Stimulated activated CD8-positive, alpha-beta memory T cell treated with anti-CD3 and anti-CD28 coated beads, Interleukin-2, amount 100 ng/mL, for 1 hour (primary cell): Measurements from ENCODE around the gene TECPR1.

ENCODE experiments used
- DNase-seq, 2 donors: peaks; one replicate each; pipeline ENCODE4 v3.0.0-alpha.2; 2020; ENCODE audit warnings: low read depth in 2 of 2

Gene TECPR1, protein sequence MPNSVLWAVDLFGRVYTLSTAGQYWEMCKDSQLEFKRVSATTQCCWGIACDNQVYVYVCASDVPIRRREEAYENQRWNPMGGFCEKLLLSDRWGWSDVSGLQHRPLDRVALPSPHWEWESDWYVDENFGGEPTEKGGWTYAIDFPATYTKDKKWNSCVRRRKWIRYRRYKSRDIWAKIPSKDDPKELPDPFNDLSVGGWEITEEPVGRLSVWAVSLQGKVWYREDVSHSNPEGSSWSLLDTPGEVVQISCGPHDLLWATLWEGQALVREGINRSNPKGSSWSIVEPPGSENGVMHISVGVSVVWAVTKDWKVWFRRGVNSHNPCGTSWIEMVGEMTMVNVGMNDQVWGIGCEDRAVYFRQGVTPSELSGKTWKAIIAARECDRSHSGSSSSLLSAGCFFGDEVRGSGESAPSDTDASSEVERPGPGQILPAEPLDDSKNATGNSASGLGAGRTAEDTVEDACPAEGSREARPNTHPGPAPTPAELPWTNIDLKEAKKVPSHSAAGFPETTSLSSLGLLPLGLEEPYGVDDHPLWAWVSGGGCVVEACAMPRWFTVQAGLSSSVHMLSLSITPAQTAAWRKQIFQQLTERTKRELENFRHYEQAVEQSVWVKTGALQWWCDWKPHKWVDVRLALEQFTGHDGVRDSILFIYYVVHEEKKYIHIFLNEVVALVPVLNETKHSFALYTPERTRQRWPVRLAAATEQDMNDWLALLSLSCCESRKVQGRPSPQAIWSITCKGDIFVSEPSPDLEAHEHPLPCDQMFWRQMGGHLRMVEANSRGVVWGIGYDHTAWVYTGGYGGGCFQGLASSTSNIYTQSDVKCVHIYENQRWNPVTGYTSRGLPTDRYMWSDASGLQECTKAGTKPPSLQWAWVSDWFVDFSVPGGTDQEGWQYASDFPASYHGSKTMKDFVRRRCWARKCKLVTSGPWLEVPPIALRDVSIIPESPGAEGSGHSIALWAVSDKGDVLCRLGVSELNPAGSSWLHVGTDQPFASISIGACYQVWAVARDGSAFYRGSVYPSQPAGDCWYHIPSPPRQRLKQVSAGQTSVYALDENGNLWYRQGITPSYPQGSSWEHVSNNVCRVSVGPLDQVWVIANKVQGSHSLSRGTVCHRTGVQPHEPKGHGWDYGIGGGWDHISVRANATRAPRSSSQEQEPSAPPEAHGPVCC

DNA sequence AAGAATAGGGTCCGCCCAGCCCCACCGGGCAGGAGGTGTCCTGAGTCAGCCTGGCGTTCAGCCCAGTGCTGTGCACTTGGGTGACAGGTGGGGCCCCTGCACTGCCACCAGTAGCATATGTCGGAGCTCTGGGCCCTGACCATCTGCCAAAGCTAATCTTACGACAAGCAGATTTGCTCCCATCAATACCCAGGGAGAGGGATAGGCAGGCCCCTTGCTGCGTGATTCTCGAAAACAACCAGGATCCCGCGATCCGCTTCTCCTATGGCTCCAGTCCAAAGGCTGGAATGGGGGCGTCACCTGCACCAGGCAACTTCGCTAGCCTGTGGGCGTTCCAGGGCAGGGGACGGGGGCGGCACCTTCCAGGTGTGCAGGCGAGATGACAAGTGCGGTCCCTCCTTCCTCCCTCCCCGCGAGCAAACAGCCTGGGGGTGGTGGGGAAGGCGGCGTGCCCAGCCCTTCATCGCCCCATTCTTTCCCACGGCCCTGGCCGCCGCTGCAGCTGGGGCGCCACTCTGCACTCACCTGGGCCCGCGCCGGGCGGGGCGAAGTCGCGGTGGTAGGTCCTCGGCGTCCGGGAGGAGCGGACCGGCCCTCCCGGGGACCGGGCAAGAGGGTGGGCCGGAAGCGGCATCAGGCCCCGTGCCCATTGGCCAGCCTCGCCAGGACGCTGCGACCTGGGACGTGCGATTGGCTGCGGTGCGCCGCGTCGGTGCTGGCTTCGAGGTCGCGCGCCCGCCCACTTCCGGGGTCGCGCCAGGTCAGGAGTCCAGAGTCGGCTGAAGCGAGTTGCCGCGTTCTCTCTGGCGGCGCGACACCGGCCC lies at the start of gene TECPR1:
TECPR1 (minus strand) TSS at position 632 of the 824 bp plus-strand sequence. CDS start 6,086 bp downstream, outside the sequence.
- DNase-seq, result peak; percentile 74 to 75

- DNase-seq, result no peak
These were observed 48.8 kb upstream of the TECPR1 start for GRCh38 chr7:98300595-98301372.

DNA sequence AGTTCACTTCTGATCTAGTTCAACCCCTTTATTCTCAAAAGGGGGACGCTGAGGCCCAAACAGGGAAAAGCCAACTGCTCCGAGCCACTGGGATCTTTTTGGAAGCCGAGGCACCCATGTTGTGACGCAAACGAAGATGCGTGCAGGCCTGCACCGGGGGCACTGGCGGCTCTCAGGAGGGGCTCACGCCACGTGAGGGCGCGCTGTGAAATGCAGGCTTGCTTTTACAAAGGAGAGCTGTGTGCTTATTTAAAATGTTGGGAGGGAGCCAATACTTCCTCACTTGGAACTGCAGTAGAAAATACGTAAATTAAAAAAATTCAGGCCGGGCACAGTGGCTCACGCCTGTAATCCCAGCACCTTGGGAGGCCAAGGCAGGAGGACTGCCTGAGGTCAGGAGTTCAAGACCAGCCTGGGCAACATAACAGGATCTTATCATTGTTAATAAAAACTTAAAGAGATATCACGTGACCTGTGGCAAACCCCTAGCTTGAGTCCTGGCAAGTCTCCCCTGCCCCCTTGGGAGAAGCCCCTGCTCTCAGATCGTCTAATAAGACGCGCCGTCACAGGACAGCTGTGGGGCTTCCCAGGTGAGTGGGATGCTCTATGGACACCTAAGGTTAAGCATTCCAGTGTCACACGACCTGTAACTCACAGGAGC lies 45.7 kb upstream of the TECPR1 start:
- no peak for DNase-seq

- DNase-seq, result no peak
These were observed 44.8 kb upstream of the TECPR1 start for GRCh38 chr7:98296833-98297232.

DNA sequence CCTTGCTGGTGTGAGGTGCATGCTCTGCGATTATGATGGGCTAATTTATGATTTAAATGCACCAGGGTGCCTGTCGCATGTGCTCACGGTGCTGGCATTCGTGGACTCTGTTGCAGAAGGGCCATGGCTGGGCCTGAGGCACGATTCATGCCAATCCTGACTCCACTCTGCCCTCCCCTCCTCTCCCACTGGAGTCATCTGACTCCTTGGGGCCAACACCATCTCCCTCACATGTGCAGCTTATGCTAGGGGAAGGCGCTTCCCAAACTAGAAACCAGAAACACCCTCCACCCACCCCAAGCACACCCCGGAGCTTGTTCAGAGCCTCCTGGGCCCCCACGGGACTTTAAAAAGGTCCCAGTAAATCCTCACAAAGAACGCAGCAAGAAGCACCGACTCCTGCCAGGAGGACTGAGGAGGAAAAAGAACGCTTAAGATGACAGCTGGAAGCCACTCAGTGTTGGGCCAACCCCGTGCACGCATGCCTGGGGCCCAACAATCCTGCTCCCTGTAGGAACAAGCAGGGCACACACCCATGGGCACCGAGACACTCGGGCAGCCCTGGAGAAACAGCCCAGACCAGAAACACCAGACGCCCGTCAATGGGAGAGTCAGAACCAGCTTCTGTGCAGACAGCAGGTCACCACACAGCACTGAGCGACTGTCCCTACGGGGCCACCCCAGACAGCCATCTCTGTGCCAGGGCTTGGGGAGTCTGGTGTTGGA lies 43.6 kb upstream of the TECPR1 start:
- no peak for DNase-seq

GRCh38 chr7:98294798-98295382 lies 42.9 kb upstream of the TECPR1 start:
- no peak for DNase-seq

GRCh38 chr7:98294326-98294725 lies 42.3 kb upstream of the TECPR1 start:
- no peak for DNase-seq

- no peak for DNase-seq
These were observed 41.7 kb upstream of the TECPR1 start for GRCh38 chr7:98293746-98294145.

- DNase-seq, result no peak
These were observed 41.2 kb upstream of the TECPR1 start for GRCh38 chr7:98293265-98293664.

DNA sequence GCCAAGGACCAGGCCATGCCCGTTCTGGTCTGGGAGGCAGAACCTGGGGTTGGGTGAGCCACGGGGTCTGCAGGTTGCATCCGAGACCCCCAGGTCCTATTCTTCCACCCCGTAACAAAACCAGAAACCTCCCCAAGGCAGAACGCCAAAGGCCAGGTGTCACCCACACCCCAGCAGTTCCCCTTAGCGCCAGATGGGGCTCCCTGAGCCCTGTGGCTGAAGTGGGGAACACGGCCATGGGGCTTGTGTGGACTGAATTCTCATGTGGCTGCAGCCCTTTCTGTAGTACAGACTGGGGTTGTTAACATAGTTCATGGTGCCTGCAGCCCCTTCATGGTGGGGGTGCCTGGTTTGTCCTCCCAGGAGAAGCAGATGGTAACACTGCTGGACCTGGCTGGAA lies 39.7 kb upstream of the TECPR1 start:
- DNase-seq, result no peak

DNA sequence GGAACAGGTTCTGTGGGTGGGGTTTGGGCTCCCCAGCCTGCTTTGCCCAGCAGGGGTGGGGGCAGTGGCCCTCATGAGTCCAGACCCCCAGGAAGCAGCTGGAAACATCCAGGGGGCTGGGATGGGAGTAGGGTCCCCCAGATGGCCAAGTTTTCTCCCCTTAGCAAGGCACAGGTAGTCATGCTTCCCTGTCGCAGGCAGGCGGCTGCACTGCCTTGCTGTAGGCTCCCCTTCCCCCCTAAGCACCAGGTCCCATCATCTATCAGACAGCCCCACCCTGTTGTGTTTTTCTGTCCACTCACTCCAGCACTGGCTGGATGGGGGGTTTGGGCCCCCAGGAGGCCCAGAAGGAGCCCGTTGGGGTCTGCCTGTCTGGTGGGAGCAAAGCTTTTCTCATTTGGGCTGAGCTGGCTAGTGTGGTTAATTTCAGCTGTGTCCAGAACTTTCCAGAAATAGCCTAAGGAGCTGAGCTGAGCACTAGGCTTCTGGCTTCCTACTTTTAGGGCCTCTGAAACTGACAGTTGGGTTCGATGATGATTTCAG lies 37.4 kb upstream of the TECPR1 start:
- DNase-seq, result no peak

GRCh38 chr7:98288064-98288823 lies 36.2 kb upstream of the TECPR1 start:
- DNase-seq, result no peak

DNA sequence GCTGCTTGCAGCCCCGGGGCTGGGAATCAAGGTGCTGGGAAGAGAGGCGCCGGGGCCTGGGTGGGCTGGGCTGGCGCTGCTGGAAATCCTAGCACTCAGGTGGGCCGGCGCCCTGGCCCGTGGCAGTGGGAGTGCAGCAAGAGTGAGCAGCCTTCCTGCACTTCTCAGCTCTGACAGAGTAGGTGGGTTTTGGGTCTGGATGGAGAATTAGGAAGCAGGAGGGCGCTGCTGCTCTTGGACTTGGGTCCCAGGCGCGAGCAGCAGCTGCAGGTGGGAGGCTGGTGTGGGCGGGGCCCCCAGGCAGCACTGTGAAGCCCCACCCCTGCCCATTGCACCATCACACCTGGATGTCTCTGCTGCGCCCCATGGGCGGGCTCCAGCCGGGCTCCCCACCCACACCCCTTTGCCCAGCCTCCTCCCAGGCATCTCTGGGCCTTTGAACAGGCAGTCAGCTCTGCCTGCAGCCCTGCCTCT lies 35.5 kb upstream of the TECPR1 start:
- no peak for DNase-seq

GRCh38 chr7:98286701-98287485 lies 34.9 kb upstream of the TECPR1 start:
- DNase-seq, result no peak

DNA sequence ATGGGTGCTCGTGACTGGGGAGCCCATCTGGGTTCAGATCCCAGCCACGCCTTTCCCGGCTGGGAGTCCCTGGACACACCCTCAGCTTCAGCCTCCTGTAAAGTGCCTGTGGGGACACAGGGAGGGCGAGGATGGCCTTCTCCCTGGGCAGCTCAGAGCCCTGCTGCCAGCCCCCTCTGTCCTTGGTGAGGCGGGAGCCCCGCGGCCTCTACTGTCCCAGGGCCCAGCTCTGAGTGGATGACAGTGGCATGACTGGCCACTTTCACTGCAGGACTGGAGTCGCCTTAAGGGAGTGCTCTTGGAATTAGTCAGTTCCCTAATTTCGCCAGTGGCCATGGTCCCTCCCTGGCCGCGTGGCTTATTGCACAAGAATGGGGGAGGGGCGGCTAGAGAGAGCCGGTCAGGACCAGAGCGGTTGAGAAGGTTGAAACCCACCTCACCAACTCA lies 34.1 kb upstream of the TECPR1 start:
- no peak for DNase-seq

GRCh38 chr7:98285157-98286092 lies 33.4 kb upstream of the TECPR1 start:
- no peak for DNase-seq
